ENCODE results near the gene ARID4B.

DNA sequence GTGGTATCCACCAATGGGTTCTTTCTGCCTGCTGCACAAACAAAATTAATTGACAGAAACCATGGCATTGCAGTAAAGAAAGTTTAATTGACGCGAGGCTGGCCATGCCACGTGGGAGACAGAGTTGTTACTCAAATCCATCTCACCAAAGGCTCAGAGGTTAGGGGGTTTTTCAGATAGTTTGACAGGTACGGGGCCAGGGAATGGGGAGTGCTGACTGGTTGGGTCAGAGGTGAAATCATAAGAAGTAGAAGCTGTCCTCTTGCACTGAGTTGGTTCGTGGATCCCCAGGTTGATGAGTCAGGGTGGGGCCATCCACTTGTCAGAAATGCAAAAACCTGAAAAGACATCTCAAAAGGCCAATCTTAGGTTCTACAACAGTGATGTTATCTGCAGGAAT, 38.3 kb upstream of the ARID4B start:
- TF ChIP-seq CTCF (IDR thresholded peaks at IDR 0.05), result no peak
- no peak for TF ChIP-seq POLR2A (IDR thresholded peaks at IDR 0.05)

Measured in heart left ventricle (tissue), 13 donors.